ENCODE measurements around the gene CIB4. TPM values are rescaled to one million over a fixed set of nuclear protein-coding genes. Genes with fewer than 3 reads are reported as not detected.
"Not testable (repeated sequence)": the region's sequence is repeated elsewhere in the genome, so short reads cannot be mapped to it uniquely, and the experiment has no call there.

The CIB4 gene
- total RNA-seq, 1 donor from 2014 or later: not detected

GRCh38 chr2:26660363-26660962, 19.3 kb upstream of the CIB4 start:
- Histone ChIP-seq H3K27ac (no peak overlapping the region), H3K4me3 (no peak overlapping the region), H3K9me3 (no peaks in the 10 kb centered on the region), H3K4me1 (no peaks in the 10 kb centered on the region), H3K36me3 (no peaks in the 10 kb centered on the region), H3K27me3 (no peaks in the 10 kb centered on the region)
- TF ChIP-seq, protein P1, sequence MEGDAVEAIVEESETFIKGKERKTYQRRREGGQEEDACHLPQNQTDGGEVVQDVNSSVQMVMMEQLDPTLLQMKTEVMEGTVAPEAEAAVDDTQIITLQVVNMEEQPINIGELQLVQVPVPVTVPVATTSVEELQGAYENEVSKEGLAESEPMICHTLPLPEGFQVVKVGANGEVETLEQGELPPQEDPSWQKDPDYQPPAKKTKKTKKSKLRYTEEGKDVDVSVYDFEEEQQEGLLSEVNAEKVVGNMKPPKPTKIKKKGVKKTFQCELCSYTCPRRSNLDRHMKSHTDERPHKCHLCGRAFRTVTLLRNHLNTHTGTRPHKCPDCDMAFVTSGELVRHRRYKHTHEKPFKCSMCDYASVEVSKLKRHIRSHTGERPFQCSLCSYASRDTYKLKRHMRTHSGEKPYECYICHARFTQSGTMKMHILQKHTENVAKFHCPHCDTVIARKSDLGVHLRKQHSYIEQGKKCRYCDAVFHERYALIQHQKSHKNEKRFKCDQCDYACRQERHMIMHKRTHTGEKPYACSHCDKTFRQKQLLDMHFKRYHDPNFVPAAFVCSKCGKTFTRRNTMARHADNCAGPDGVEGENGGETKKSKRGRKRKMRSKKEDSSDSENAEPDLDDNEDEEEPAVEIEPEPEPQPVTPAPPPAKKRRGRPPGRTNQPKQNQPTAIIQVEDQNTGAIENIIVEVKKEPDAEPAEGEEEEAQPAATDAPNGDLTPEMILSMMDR (IDR thresholded peaks at IDR 0.05): no peak
- ATAC-seq (no peak), DNase-seq (no peak)
- intact Hi-C loops (cut with DNase I): no loop called here

- H3K4me1 ChIP-seq: no peaks in the 10 kb centered on the region
- no peaks in the 10 kb centered on the region for H3K36me3 ChIP-seq
- intact Hi-C loops (cut with DNase I): no loop called here
- H3K9me3 ChIP-seq: no peaks in the 10 kb centered on the region
- DNase-seq: no peak
- H3K4me3 ChIP-seq: no peak overlapping the region
- no peak overlapping the region for H3K27ac ChIP-seq
- ATAC-seq: no peak
- no peaks in the 10 kb centered on the region for H3K27me3 ChIP-seq
- TF ChIP-seq, protein P1 (IDR thresholded peaks at IDR 0.05): no peak
Observed at GRCh38 chr2:26658691-26659346, 17.7 kb upstream of the CIB4 start.

DNA sequence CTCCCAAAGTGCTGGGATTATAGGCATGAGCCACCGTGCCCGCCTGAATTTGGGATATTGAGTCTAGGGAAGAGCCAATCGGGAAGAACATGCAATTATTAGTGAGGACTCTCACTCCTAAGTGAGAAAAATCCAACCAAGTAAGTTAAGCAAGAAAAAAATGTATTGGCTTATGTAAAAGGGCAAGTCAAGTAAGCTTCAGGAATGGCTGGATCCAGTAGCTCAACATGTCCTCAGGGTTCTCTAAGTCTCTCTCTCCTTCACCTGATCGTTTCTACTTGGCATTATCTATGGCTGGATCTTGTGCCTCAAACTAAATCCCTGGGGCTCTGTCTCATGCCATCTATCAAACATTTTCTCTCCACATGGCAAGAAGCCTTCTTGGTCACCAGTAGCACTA, 16.1 kb upstream of the CIB4 start:
- no peak for DNase-seq
- no peaks in the 10 kb centered on the region for H3K4me1 ChIP-seq
- H3K4me3 ChIP-seq: no peak overlapping the region
- H3K27me3 ChIP-seq: no peaks in the 10 kb centered on the region
- H3K9me3 ChIP-seq: no peaks in the 10 kb centered on the region
- no peak for ATAC-seq
- intact Hi-C loops (cut with DNase I): no loop called here
- TF ChIP-seq, protein P1 (IDR thresholded peaks at IDR 0.05): no peak
- H3K36me3 ChIP-seq: no peaks in the 10 kb centered on the region
- no peak overlapping the region for H3K27ac ChIP-seq

DNA sequence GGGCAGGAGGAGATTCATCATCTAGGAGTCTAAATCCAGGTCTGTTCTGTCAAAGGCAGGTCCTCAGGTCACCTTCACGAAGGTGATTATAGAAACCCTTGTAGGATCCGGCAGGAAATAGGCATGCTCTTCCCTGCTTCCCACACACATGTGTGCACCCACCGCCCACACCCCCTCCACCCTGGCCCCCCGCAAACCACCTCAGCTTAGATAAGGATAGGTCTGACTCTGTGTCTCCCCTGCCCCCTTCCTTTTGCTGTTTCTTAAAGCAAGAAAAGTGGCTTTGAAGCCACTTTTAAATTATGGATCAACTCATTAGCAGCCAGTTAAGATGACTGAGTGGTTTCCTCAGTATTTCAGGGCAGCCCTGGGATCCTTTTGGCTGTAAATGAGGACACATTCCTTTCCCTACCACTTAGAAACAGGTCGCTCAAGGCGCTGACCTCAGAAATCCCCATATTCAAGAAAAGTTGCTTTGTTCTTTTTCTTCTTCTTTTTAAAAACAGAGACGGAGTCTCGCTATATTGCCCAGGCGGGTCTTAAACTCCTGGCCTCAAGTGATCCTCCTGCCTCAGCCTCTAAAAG, 14.5 kb upstream of the CIB4 start:
- intact Hi-C loops (cut with DNase I): no loop called here
- ATAC-seq: no peak

GRCh38 chr2:26655120-26655519, 14.0 kb upstream of the CIB4 start:
- H3K27ac ChIP-seq; DNase-seq; H3K4me3 ChIP-seq; H3K27me3 ChIP-seq; ATAC-seq; intact Hi-C loops (cut with DNase I); H3K36me3 ChIP-seq; H3K9me3 ChIP-seq: not testable (repeated sequence)
- peaks cover 15% of the 10 kb centered on the region for H3K4me1 ChIP-seq

More for the DNA sequence above, 14.5 kb upstream of the CIB4 start:
- no peak overlapping the region for H3K27ac ChIP-seq
- no peak for DNase-seq
- no peaks in the 10 kb centered on the region for H3K27me3 ChIP-seq
- H3K9me3 ChIP-seq: no peaks in the 10 kb centered on the region
- H3K4me1 ChIP-seq: peaks cover 12% of the 10 kb centered on the region
- no peak overlapping the region for H3K4me3 ChIP-seq
- H3K36me3 ChIP-seq: no peaks in the 10 kb centered on the region
- TF ChIP-seq, protein P1 (IDR thresholded peaks at IDR 0.05): no peak

- TF ChIP-seq, protein P1 (IDR thresholded peaks at IDR 0.05): no peak
- H3K27me3 ChIP-seq: no peaks in the 10 kb centered on the region
- intact Hi-C loops (cut with DNase I): no loop called here
- no peaks in the 10 kb centered on the region for H3K36me3 ChIP-seq
- no peak overlapping the region for H3K4me3 ChIP-seq
- H3K4me1 ChIP-seq: peaks cover 15% of the 10 kb centered on the region
- H3K9me3 ChIP-seq: no peaks in the 10 kb centered on the region
- no peak overlapping the region for H3K27ac ChIP-seq
- peak; percentile 9 for ATAC-seq
- no peak for DNase-seq
Observed at GRCh38 chr2:26654061-26654340, 12.8 kb upstream of the CIB4 start.

Measured in upper lobe of right lung (tissue), 1 donor.